Subcutaneous abdominal adipose tissue (tissue), 5 donors: ENCODE data around the gene HYAL1.

Experiments
- H3K27ac ChIP-seq: one replicate; pipeline ENCODE4 v1.7.0; 2013; ENCODE audit warnings: low read depth, mild to moderate bottlenecking, inconsistent platforms, low read length, moderate library complexity
- H3K27me3 ChIP-seq, 5 donors: one replicate each; pipeline ENCODE4 v1.7.0; 2013; ENCODE audit warnings: low read length in 5 of 5, inconsistent platforms in 1 of 5; ENCODE audit not compliant: control insufficient read depth in 5 of 5, insufficient read depth in 4 of 5
- H3K36me3 ChIP-seq, 5 donors: one replicate each; pipeline ENCODE4 v1.7.0; 2013; ENCODE audit warnings: low read length in 5 of 5; ENCODE audit not compliant: control insufficient read depth in 5 of 5, insufficient read depth in 5 of 5
- H3K4me1 ChIP-seq, 5 donors: one replicate each; pipeline ENCODE4 v1.7.0; 2013; ENCODE audit warnings: low read length in 5 of 5, mild to moderate bottlenecking in 3 of 5, moderate library complexity in 1 of 5; ENCODE audit not compliant: control insufficient read depth in 5 of 5, insufficient read depth in 5 of 5
- H3K4me3 ChIP-seq, 5 donors: one replicate each; pipeline ENCODE4 v1.7.0; 2013; ENCODE audit warnings: low read length in 5 of 5, low read depth in 1 of 5
- H3K9ac ChIP-seq, 5 donors: one replicate each; pipeline ENCODE4 v1.7.0; 2013; ENCODE audit warnings: low read length in 5 of 5, mild to moderate bottlenecking in 4 of 5, moderate library complexity in 3 of 5
- H3K9me3 ChIP-seq, 5 donors: one replicate each; pipeline ENCODE4 v1.7.0; 2013; ENCODE audit warnings: low read length in 5 of 5; ENCODE audit not compliant: control insufficient read depth in 5 of 5
- donor health status: healthy.
- donor health status: healthy.
- donor health status: healthy.
- donor health status: healthy.
- donor health status: healthy.

The HYAL1 gene

DNA sequence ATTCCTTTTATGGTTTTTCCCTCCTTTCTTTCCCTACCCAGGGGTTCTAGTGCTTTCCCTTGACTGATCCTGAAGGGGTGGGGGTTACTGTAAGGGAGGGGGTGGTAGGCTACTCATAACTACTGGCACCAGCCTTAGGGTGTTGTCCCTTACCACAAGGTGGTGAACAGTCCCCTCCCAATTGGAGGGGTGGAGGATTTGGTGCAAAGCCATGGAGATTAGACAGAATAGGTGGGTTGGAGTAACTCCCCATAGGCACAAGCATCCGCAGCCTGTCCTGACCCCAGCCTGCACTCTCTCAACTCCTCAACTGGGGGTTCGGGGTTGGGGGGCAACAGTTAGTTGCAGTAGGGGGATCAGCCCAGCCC is 21.7 kb upstream of the HYAL1 start:
- H3K4me3 ChIP-seq = no peak overlapping the region
- no peaks in the 10 kb centered on the region for H3K9me3 ChIP-seq
- no peak overlapping the region for H3K9ac ChIP-seq
- H3K27me3 ChIP-seq = no peaks in the 10 kb centered on the region
- peaks cover 0 to 23% (median 21%) of the 10 kb centered on the region in 5 donors for H3K36me3 ChIP-seq
- peaks cover 11 to 67% (median 62%) of the 10 kb centered on the region in 5 donors for H3K4me1 ChIP-seq
- peak overlapping the region; percentile 86 for H3K27ac ChIP-seq

DNA sequence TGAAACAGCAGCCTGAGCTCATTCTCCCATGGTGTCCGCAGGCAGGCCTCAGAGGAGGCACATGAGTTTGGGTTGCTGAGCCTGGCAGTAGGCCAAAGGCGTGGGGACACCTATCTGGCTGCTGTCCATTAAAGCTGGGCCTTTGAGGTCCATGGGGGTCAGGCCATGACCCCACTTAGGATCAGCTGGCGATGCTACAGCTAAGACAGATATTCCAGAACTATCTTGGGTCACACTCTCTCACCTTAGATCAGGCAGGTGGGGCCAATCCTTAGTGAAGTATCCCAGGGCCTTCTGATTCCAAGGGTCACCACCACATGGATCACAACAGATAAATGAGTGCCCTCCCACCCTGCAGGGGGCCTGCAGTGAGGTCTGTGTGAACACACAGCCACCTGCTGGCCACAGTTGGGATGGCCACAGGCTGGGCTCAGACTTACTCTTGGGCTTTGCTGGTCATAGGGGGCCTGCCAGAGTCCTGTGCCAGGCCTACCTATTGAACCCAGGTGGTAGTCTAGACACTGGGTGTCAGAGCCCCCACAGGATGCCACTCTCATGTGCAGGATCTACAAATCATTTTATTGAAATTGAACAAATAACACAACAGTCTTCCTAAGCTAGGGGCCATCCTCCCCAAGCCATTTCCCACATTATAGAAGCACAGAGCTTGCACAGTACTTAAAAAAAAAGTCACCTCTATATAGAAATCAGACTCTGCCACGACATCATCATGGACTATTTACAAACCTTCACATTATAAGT is 21.2 kb upstream of the HYAL1 start:
- Histone ChIP-seq H3K27ac (peak overlapping the region; percentile 86), H3K36me3 (peaks cover 0 to 23% (median 19%) of the 10 kb centered on the region in 5 donors), H3K9me3 (no peaks in the 10 kb centered on the region), H3K9ac (peak overlapping the region in 2 of 5 donors; percentile 11 to 32), H3K4me1 (peaks cover 16 to 73% (median 68%) of the 10 kb centered on the region in 5 donors), H3K27me3 (no peaks in the 10 kb centered on the region), H3K4me3 (peak overlapping the region in 1 of 5 donors; percentile 4)

DNA sequence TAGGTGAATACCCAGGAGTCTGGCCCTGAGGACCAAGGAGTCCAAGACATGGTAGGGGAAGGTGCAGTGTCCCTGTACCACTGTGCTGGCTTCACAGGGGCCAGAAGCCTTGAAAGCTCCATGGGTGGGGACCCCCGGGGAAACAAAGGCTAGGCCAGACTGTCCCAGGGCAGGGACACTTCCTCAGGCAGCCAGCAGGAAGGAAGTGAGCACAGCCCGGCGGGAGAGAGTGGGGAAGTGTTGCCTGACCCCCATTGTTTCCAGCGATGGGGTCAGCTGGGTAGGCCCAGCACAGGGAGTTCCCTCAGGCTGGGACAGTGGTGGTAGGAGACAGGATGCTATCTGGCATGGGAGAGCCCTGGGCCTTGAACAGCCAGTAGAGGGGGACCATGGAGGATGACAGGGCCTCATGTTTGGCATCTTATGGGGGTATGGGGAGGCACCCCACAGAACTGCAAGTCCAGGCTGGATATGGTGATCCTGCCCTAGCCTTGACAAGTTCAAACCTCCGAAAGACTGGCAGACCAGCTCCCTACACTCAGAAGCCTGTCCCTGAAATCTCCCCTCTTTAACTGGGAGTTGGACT is 20.3 kb upstream of the HYAL1 start:
- Histone ChIP-seq H3K36me3 (peaks cover 0 to 27% (median 22%) of the 10 kb centered on the region in 5 donors), H3K27me3 (no peaks in the 10 kb centered on the region), H3K9me3 (no peaks in the 10 kb centered on the region), H3K4me1 (peaks cover 24 to 79% (median 75%) of the 10 kb centered on the region in 5 donors), H3K9ac (peak overlapping the region in 2 of 5 donors; percentile 11 to 32), H3K27ac (peak overlapping the region; percentile 86), H3K4me3 (peak overlapping the region in 4 of 5 donors; percentile 16 to 95 (median 58))

DNA sequence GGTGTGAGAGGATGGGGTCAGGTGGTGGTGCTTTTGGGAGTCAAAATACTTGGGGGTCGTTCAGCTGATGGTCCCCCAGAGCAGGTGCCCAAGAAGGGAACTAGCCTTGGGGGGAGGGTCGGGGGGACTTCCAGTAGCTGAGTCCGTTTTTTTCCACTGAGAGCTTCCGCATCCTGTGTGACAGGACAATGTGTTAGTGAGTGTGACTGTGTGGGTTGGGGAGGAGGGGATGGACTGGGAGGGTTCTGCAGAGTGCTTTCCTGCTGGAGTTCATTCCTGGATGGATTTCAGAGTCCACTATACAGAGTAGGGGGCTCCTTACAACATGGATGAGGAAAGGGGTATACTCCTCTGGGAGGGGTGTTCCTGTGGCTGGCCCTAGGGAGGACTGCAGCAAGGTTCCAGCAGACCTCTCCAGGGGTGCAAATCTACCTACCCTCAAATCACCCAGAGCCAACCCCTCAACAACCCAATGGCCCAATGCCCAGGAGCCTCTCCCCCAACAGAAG is 19.8 kb upstream of the HYAL1 start:
- Histone ChIP-seq H3K27ac (peak overlapping the region; percentile 86), H3K9me3 (no peaks in the 10 kb centered on the region), H3K4me3 (peak overlapping the region in 4 of 5 donors; percentile 16 to 95 (median 80)), H3K36me3 (peaks cover 0 to 33% (median 28%) of the 10 kb centered on the region in 5 donors), H3K27me3 (no peaks in the 10 kb centered on the region), H3K4me1 (peaks cover 27 to 79% (median 75%) of the 10 kb centered on the region in 5 donors), H3K9ac (peak overlapping the region in 2 of 5 donors; percentile 76 to 95)

DNA sequence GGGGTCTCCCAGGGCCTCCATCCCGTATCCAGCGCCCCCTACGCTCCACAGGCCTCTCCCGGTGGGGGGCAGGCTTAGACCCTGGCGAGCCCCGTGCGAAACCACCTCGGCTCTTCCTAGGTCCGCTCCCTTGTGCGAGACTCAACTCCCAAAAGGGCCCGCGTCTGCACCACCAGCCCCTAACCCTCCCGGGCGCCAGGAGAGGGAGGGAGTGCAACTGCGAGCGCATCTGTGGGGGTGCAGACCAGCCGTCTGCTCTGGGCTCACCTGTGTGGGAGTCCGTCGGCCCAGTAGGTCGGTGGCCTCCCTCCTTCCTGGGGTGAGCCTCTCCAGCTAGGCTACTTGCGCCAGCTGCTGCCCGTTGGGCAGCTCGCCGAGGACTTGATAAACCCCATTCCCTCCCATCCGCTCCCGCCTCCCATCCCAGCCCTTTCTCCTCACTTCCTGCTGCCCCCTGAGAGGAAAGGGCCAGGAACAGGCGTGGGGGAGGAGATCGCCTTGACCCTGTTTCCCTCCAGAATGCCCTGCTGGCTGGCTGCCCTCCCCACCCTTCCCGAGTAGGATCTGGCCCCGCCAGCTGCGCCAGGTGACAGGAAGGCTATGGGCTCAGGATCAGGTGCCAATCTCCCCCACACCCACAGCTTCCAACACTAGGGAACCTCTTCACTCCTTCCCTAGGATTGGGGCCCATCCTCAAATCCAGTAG is 19.2 kb upstream of the HYAL1 start, which contains the start of gene HYAL2:
Gene HYAL2 (minus strand): TSS at position 360 of the 706 bp plus-strand sequence. CDS start 2,256 bp downstream, outside the sequence.
- Histone ChIP-seq H3K27me3 (no peaks in the 10 kb centered on the region), H3K9me3 (no peaks in the 10 kb centered on the region), H3K4me1 (peaks cover 27 to 81% (median 78%) of the 10 kb centered on the region in 5 donors), H3K4me3 (peak within 1 kb of the TSS; percentile 59 to 95 (median 79)), H3K9ac (peak within 1 kb of the TSS in 4 of 5 donors; percentile 76 to 95 (median 84)), H3K27ac (peak within 1 kb of the TSS; percentile 86), H3K36me3 (peaks cover 0 to 38% (median 33%) of the 10 kb centered on the region in 5 donors)

DNA sequence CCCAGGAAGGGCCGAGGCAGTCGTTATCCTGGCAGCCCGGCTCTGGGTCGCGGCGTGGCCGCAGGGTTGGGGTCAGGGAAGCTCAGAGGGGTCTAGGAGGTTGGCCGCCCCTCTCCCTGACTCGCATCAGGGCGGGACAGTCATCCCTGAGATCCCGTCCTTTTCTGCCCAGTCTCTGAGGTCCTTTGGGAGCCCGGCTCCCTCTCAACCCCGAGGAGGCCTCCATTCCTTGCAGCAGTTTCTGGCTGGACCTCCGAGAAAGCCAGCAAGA is 18.7 kb upstream of the HYAL1 start:
- no peaks in the 10 kb centered on the region for H3K9me3 ChIP-seq
- peak overlapping the region; percentile 86 for H3K27ac ChIP-seq

DNA sequence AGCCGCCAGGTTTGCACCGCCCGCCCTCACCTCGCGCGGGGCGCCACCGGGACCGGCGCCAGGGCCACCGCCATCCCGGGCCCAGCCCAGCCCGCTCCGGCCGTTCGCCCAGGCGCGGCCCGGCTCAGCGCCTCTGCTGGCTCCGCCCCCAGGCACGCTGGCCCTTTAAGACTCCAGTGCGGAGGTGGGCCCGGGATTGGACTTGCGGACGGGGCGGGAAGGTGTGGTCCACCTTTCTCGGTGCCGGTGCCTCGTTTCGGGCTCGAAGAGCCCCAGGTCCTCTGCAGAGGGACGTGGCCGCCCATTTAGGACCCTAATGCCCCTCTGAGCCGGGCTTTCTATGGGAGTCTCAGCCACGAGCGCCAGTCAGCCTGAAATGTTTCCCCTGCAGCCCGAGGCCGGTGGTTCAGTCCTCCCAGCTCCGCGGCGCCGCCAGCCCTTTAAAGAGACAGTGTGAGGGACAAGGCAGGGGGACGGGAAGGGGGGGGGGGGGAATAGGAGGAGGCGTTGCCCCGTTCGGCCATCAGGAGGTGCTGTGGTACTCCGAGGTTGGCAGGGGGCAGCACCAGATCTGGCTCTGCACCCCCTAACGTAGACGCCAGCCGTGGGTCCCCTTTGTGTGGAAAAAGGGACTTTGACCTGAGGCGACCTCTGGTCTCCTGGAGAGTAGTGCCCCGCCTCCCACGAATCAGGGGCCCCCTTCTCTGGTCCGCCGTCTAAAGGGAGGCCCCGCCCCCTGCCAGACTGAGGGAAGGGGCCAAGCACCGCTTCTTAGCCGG is 18.2 kb upstream of the HYAL1 start:
- Histone ChIP-seq H3K4me1 (peaks cover 29 to 82% (median 77%) of the 10 kb centered on the region in 5 donors), H3K36me3 (peaks cover 0 to 48% (median 43%) of the 10 kb centered on the region in 5 donors)

More for the DNA sequence above, 18.7 kb upstream of the HYAL1 start:
- peak overlapping the region in 3 of 5 donors; percentile 62 to 95 (median 76) for H3K9ac ChIP-seq
- peak overlapping the region; percentile 46 to 95 (median 79) for H3K4me3 ChIP-seq
- no peaks in the 10 kb centered on the region for H3K27me3 ChIP-seq
- H3K4me1 ChIP-seq = peaks cover 28 to 81% (median 78%) of the 10 kb centered on the region in 5 donors
- H3K36me3 ChIP-seq = peaks cover 0 to 43% (median 38%) of the 10 kb centered on the region in 5 donors

DNA sequence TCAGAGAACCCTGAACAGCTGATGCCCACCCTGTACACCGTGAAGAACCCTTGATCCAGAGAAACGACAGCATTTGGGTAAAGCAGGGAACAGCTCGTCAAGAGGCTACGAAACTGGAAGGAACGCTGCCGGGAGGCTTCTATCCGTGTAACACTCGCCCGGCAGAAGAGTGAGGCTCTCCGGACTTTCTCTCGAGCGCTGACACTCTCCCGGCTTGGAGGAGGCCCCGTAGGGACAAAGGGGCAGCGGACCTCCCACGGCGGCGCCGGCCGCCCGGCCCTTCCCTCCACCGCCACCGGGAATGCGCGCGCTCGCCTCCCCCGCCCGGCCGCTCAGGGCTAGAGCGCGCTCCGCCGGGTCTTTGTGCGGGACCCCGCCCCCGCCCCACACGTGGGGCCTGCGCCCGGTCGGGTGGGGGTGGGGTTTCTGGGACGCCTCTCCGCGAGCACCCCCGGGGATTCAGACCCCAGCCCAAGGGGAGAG is 17.5 kb upstream of the HYAL1 start:
- no peaks in the 10 kb centered on the region for H3K27me3 ChIP-seq
- H3K9ac ChIP-seq = peak overlapping the region; percentile 72 to 95 (median 84)
- H3K9me3 ChIP-seq = no peaks in the 10 kb centered on the region
- peak overlapping the region; percentile 76 to 97 (median 81) for H3K4me3 ChIP-seq
- peaks cover 0 to 47% (median 44%) of the 10 kb centered on the region in 5 donors for H3K36me3 ChIP-seq
- H3K27ac ChIP-seq = peak overlapping the region; percentile 86
- peaks cover 29 to 86% (median 77%) of the 10 kb centered on the region in 5 donors for H3K4me1 ChIP-seq

More for the DNA sequence above, 18.2 kb upstream of the HYAL1 start:
- H3K27me3 ChIP-seq = no peaks in the 10 kb centered on the region
- H3K27ac ChIP-seq = peak overlapping the region; percentile 86
- H3K9ac ChIP-seq = peak overlapping the region in 4 of 5 donors; percentile 76 to 95 (median 84)
- no peaks in the 10 kb centered on the region for H3K9me3 ChIP-seq
- peak overlapping the region; percentile 59 to 95 (median 79) for H3K4me3 ChIP-seq
